Hematopoietic multipotent progenitor cell treated with erythropoietin and hydrocortisone succinate and interleukin-3 and kit ligand, for 17 days (in vitro differentiated cells): ENCODE measurements around the gene RBMS2.

ENCODE experiments used
- DNase-seq: peaks from one replicate; pipeline ENCODE4 v3.0.0-alpha.2; 2015; ENCODE audit warnings: low spot score

RBMS2 gene

DNA sequence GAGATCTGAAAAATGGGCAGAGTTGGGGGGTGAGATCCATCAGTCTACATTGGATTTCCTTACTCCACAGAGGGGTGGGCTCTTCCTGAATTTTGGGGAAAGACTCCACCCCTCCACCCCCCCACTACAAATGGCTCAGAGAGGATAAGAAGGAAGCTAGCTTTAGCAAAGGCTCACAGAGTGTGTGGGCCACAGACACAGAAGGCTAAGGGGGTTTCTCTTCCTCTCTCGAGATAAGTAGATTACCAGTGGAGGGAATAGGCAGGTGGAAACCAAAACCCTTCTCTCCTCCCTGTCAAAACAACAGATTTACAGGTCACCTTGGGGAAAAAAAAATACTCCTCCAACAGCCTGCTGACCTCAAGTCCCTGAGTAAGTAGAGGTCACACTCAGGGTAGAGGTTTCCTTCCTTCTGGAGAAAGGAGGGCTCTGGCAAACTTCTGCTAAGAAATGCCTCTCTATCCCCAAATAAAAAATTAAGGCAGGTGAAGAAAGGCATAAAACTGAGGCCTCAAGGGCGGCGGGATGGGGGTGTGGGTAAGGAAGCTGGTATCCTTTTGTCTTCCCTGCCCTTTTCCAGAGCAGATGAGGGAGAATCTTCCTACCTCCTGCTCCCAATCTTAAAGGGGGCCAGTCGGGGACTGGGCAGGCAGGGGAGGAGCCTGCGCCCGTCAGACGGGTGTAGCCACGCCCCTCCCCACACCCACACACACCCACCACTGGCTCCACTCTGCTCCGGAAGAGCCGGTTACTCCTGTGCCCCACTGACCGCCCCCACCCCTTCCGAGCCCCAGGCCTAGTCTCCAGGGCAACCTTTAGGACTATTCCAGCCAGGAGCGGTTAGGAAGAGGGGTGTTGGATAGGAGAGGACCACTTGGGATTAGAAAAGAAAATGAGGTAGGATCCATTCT is 110.4 kb downstream of the RBMS2 start:
- peak; percentile 84 for DNase-seq

- peak; percentile 41 for DNase-seq
Observed at GRCh38 chr12:56632701-56633467, 111.3 kb downstream of the RBMS2 start.

DNA sequence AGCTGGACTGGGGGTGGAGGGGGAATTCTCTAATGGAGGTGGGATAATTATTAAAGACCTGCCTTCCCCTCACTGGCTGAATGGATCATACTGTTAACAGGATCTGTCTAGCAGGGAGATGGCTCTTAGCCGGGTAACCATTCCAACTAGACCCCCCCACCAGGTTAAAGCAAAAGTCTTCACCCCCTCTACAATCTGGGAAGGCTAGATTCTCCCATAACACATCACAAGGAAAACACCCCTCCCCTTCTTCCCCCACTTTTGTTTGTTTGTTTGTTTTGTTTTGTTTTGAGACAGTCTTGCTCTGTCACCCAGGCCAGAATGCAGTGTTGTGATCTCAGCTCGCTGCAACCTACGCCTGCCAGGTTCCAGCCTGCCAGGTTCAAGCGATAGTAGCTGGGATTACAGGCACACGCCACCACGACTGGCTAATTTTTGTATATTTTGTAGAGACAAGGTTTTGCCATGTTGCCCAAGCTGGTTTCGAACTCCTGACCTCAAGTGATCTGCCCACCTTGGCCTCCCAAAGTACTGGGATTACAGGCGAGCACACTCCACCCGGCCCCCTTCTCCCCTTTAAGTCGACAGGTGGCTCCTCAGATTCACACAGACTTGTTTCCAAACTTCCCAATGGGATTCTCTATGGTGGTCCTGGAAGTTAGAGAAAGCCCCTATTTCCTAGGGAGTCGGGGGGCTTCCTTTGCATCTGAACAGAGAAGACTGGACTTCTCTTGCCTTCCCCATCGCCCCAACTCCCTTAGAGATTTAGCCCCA is 112.0 kb downstream of the RBMS2 start:
- DNase-seq, result peak; percentile 33

- DNase-seq, result peak; percentile 65
Observed at GRCh38 chr12:56634242-56634836, 112.7 kb downstream of the RBMS2 start.

DNA sequence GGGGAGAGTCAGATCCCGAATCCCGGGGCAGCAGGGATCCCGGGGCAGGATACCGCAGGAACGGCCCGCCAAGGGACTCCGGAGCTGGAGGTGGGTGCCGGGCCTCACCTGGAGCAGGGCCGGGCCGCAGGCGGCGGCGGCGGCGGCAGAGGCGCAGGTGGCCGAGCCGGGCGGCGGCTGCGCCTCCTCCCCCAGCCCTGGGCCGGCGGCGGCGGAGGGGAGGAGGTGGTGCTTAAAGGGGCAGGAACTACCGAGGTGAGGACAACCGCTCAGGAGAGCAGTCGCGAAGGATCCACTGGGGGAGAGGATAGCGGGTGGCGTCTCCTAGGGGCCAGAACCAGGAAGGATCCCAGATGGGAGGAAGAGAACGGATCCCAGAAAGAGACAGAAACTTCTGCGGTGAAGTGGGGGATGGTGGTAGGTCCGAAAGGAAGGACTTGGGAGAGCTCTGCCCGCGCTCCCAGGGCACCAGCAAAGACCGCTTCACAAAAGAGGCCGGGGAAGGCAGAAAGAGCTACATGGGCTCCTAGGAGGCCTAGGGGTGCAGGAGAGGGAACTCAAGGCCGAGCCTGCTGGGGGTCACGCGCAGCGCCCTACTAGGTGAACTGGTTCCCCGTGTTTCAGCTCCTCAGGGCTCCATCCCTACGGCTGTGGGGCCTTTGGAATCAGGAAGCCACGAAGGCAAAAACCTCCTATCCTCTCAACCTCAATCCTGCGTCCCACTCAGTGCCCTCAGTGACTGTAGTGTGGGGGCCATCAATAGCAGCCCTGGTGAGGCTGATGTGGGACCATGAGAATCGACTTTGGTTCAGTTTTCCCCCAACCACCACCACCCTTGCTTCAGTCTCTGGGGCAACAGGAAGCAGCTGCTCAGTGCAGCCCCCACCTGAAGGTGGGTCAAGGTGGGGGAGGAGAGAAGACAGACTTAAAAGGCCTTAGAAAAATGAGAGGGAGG is 113.5 kb downstream of the RBMS2 start:
- DNase-seq, result peak; percentile 92

DNA sequence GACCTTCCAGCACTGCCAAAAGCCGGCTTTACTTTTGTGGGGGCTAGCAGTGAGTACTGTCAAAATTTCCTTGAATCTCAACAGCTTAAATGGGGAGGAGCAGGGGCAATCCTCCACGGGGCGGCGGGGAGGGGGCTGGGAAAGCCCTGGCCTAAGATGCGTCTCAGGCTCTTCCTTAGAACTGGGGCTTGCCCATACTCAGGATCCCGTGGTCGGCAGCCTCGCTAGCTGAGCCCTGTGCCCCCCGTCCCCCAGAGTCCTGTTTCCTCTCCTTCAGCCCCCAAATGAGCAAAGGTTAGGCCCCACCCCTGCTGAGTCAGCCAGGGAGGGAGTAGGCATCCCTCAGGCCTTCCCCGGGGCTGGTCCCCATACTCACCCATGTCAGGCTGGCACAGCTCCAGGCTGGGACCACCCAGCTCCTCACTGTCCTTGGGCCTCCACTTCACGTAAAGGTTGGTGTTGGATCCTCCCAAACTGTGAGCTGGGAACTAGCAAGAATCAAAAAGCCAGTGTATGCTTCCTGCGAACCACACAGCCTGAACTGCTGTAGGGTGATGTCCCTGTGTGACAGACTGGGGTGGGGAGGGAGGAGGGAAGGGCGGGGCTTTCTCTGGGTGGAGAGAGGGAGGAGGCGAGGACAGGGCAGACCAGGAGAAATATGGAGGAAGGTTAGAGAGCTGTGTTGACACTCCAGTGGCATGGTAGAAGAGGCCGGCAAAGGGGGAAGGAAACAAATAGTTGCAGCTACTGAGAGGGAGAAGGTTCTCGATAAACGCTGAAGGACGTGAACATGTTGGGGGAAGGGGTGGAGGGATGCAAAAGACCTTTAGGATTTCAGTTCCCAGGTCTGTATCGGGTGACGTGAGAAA is 114.4 kb downstream of the RBMS2 start:
- peak; percentile 94 for DNase-seq

- peak; percentile 100 for DNase-seq
Observed at GRCh38 chr12:56636675-56637540, 115.3 kb downstream of the RBMS2 start.

GRCh38 chr12:56637621-56638020 is 116.0 kb downstream of the RBMS2 start:
- DNase-seq, result no peak

- DNase-seq, result no peak
Observed at GRCh38 chr12:56641219-56641618, 119.6 kb downstream of the RBMS2 start.

GRCh38 chr12:56644654-56645053 is 123.0 kb downstream of the RBMS2 start:
- no peak for DNase-seq

- DNase-seq, result no peak
Observed at GRCh38 chr12:56645201-56645716, 123.6 kb downstream of the RBMS2 start.
